Gastrocnemius medialis (tissue), 4 donors: ENCODE measurements around the gene FXYD4.

Source experiments
- CTCF ChIP-seq, 5 experiments: fragments of 450-650 bp in 3 of 5; fragments of 200-600 bp in 2 of 5; sonication (generic) in 2 of 5; IDR thresholded peaks in 4 of 5; conservative IDR thresholded peaks in 1 of 5; 1 replicate in 4 of 5; 2 replicates in 1 of 5; pipeline ENCODE4 v1.5.1; 2016 to 2019; ENCODE audit warnings: antibody characterized with exemption in 5 of 5, mild to moderate bottlenecking in 3 of 5, moderate library complexity in 3 of 5
- POLR2A ChIP-seq, 2 donors: fragments of 450-650 bp; IDR thresholded peaks; one replicate each; pipeline ENCODE4 v1.6.1; 2017; ENCODE audit warnings: antibody characterized with exemption in 2 of 2, mild to moderate bottlenecking in 2 of 2, moderate library complexity in 2 of 2

GRCh38 chr10:43338117-43338516 is 33.3 kb upstream of the FXYD4 start:
- TF ChIP-seq CTCF (IDR thresholded peaks at IDR 0.05 in 4 of 5, conservative IDR thresholded peaks at IDR 0.05 in 1 of 5), result no peak
- TF ChIP-seq POLR2A (IDR thresholded peaks at IDR 0.05), result no peak
